GM21723 (cell line): ENCODE results near the gene OBP2A.

Experiments
- ATAC-seq: cut with Tn5 transposase; IDR thresholded peaks from one replicate; pipeline ENCODE4 v1.9.1; 2021; ENCODE audit warnings: mild to moderate bottlenecking, moderate library complexity; ENCODE audit not compliant: unreplicated experiment

The OBP2A gene

DNA sequence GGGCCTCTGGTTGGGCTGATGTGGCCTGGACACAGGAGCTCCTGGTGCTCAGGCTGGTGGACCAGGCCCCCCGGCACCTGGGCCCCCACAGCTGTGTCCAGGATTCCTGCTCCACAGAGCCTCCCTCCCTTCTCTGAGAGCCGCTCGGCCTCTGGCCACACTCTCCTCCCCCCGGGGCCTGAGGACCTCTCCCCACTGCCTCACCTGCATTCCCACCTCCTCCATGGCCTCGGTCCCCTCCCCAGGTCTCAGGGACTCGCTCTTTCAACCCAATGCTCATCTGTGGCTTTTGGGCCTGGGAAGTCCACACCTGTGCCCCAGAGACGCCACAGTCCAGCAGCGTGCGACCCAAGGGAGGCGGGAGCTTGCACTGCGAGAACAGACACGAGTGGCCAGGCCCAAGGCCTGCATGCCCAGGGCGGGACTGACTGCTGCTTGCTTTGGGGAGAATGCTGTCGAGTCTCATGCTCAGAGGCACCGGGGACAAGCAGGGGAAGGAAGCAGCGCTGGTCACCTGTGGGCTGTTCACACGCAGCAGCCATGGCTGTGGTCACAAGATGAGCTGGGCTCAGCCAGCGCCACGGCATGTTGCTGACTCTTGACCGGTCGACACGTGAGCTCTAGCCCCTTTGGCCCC, 30.2 kb downstream of the OBP2A start:
- no peak for ATAC-seq

DNA sequence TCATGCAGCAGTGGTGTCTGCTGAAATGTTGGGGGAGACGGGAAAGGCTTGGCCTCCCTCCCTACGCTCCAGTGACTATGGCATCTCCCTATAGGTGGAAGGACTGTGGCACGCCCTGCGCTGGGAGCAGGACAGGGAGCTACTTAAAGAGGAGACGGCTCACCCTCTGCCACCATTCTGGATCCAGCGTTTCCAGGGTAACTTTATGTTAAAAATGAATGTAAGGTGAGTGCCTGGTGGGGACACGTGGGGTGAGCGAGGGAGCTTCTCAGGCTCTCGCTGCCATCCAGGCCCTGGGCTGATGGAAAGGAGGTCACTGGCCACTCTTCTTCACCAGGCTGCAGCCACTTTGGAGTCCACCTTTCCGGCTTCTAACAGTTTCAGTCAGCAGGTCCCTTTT, 31.3 kb downstream of the OBP2A start:
- no peak for ATAC-seq

DNA sequence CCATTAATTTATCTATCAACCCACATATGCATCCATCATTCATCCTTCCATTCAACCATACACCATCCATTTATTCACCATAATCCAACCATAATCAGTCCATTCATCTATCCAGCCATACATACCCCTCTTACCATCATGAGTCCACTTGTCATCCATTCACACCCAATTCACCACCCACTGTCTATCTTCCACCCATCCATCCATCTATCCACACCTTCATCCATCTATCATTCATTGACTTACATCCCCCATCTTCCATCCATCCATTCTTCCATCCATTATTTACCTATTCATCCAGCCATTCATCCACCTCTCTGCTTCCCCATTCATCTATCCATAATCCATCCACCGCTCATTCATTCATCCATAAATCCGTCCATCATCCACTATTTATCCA, 33.4 kb downstream of the OBP2A start:
- no peak for ATAC-seq

DNA sequence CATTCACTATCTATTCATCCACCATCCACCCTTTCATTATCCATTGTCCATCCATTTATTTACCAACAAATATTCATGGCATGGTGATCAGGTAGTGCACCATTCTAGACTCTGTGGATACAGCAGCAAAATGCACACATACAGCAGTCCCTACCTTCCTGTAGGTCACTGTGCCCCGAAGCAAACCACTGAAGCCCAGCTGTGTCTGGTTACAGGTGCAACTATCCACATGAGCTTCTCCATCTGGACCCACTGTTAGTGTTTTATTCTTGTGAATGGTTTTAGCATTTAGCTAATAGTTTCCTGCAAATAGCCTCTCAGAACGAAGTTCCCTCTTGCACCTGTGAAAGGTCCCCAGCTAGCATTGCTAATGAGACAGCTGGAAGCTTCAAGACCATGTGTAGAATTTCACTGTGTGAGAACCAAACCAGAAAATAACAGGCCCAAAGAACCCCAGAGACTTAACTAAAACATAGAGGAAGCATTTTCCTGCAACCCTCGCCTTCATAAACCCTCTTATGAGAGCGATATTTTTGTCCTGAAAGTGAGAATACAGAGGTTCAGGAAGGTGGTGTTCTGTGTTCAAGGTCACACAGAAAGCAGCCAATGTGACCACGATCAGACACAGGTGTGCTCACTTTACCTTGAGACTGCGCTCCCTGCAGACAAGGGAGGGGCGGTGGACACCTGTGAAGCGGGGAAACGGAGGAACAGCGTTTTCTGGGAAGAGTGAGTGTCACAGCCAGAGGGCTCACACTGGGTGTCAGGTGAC, 34.1 kb downstream of the OBP2A start:
- ATAC-seq, result no peak

GRCh38 chr9:135580664-135581380, 34.9 kb downstream of the OBP2A start:
- ATAC-seq, result no peak

DNA sequence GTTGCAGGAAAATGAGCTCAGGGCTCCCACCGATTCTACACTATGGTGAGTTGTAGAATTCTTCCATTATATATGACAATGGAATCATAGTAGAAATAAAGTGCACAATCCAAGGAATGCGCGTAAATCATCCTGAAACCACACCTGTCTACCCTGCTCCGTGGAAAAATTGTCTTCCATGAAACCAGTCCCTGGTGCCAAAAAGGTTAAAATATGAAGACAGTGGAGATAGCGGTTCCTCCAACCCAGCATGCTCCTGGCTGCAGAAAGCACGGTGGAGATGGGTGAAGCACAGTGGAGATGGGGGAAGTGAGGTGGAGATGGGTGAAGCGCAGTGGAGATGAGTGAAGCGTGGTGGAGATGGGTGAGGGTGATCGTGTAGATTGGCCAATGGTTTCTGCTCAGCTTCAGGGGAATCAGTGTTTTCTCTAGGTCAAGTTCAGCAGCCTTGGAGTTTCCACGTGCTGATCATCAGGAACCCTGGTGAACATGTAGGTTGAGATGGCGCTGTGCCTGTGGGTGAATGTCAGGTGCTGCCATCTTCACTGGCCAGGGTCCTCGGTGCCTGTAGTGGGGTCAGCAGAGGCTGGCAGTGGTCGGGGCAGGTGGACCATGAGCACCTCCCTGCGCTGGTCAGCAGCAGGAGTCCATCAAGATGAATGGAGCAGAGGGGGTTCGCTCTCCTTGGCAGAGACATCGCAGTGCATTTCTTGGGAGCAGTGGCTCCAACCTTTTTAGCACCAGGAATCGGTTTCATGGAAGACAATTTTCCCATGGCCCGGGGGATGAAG, 35.9 kb downstream of the OBP2A start:
- no peak for ATAC-seq

GRCh38 chr9:135582541-135582940, 36.6 kb downstream of the OBP2A start:
- no peak for ATAC-seq

DNA sequence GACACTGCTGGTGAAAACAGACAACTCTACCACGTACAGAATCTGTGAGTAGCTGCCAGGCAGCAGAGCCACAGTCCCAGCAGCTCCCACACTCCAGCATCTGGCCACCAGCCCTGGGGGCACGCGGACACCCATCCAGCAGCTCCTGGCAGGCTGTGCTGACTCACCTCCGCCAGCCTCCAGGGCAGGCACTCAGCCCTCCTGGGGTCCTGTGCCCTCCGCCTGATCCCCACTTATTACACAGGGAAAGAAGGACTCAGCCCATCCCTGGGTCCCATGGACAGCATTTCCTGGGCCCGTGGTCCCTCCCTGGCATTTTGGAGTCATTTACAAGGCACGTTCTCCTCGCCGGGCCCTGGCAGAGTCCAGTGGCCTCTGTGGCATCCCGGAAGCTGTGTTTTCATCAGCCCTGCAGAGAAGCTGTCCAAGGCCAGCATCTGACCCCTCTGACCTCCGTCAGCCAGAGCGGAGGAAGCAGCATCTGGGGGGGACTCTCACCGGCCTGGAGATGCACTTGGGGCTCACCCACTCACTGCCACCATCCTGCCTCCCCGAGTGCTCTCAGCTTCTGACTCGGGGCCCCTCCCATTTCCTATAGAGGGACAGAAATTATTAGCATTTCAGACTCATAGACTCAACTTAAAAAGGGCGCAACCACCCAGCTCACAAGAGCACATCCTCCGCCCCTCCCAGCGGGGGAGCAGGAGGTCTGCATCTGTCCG, 37.2 kb downstream of the OBP2A start:
- no peak for ATAC-seq

DNA sequence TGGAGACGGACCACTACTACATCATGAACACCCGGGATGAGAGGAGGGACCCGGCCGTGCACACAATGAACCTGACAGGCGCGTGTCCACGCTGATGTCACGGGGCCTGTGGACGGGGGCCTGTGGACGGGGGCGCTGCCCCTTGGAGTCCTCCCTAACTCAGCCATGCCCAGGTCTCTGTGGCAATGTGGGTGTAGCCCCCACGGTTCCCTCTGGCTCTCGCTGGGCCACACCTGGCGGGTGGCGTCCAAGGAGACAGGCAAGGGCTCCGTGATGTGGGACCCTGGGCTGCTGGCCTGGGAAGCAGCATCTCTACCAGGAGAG, 37.7 kb downstream of the OBP2A start:
- ATAC-seq, result no peak

DNA sequence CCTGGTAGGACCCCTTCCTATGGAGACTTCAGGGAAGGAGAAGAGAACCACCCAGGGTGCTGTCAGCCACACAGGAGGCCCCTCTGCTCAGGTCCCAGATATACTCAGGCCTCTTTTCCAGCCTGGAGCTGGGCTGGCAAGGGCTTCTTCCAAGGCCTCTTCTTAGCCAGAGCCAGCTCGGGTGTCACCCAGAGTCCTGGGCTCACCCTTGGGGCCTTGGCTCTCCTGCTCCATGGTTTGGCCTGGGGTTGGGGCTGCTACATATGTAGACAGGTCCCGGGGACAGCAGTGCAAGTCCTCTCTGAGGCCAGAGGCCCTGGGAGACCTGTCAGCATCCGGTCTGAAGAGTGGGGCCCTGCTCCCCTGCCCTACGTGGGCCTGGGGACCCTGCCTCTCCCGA, 38.4 kb downstream of the OBP2A start:
- no peak for ATAC-seq

DNA sequence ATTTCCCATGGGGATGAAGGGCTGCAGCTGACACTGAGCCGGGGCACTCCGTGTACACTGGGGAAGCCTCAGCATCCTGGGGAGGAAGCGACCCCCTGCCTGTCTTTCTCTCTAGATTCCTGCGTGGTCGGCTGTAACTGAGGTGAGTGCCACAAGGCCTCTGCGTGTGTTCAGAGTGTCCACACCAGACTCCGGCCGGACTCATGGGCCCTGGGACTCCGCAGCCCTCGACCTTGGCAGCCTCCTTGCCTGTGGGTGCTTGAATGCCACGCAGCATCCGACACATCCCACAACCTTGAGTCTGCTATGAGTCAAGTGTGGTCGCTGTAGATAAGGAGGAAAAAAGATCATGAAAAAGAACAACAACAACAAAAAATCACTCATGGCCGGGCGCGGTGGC, 39.0 kb downstream of the OBP2A start:
- ATAC-seq, result no peak

GRCh38 chr9:135586601-135587109, 40.7 kb downstream of the OBP2A start:
- no peak for ATAC-seq

DNA sequence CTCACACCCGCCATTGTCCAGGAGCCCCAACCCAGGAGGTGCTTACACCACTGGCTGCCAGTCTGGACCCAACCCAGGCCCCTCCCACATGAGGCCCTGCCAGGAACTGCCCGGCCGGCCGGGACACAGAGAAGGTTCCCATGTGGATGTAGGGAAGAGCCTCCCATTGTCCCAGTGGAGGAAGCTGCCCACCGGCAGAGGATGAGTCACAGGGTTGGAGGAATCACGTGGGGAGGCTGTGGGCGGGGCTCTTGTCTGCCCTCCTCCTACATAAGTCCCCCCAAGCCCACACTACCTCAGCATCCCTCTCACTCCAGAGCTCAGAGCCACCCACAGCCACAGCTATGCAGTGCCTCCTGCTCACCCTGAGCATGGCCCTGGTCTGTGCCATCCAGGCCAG, 41.7 kb downstream of the OBP2A start:
- no peak for ATAC-seq

GRCh38 chr9:135588371-135588770, 42.4 kb downstream of the OBP2A start:
- no peak for ATAC-seq

- no peak for ATAC-seq
Measured at GRCh38 chr9:135588886-135589595, 43.1 kb downstream of the OBP2A start.

GRCh38 chr9:135589596-135590485, 43.9 kb downstream of the OBP2A start:
- ATAC-seq, result no peak

GRCh38 chr9:135590486-135591079, 44.7 kb downstream of the OBP2A start:
- ATAC-seq, result no peak

- ATAC-seq, result no peak
Measured at GRCh38 chr9:135591506-135592330, 45.8 kb downstream of the OBP2A start.
